Type B pancreatic cell (in vitro differentiated cells): Measurements from ENCODE around the gene SAMD4B. TPM values are rescaled to one million over a fixed set of nuclear protein-coding genes. Genes with fewer than 3 reads are reported as not detected.
A peak's percentile ranks its signal among the peaks of the same experiment; 100 is the strongest.

Source experiments
- DNase-seq: peaks from one replicate; pipeline ENCODE4 v3.0.0; 2021; ENCODE audit warnings: mixed read lengths; ENCODE audit not compliant: unreplicated experiment; ENCODE audit errors: extremely low spot score
- H3K27ac Mint-ChIP-seq: 2 replicates; pipeline ENCODE4 v1.8.0; 2021; ENCODE audit warnings: mild to moderate bottlenecking, mixed read lengths
- H3K27me3 Mint-ChIP-seq: 2 replicates; pipeline ENCODE4 v1.8.0; 2021; ENCODE audit warnings: mixed read lengths
- H3K36me3 Mint-ChIP-seq: 2 replicates; pipeline ENCODE4 v1.8.0; 2021; ENCODE audit warnings: mixed read lengths
- H3K4me1 Mint-ChIP-seq: one replicate; pipeline ENCODE4 v1.8.0; 2021; ENCODE audit warnings: mixed read lengths; ENCODE audit not compliant: unreplicated experiment
- H3K4me3 Mint-ChIP-seq: 2 replicates; pipeline ENCODE4 v1.8.0; 2021; ENCODE audit warnings: mild to moderate bottlenecking, mixed read lengths
- H3K9me3 Mint-ChIP-seq: 2 replicates; pipeline ENCODE4 v1.8.0; 2021; ENCODE audit warnings: mixed read lengths
- CTCF ChIP-seq: fragments of 200-600 bp; sonication (generic); conservative IDR thresholded peaks from 2 replicates; pipeline ENCODE4 v1.5.0; 2021; ENCODE audit warnings: antibody characterized with exemption, mild to moderate bottlenecking
- total RNA-seq: library from RNA; stranded (reverse); gene quantifications from 2 replicates; pipeline ENCODE4 v1.2.1, GENCODE V29; 2021; ENCODE audit warnings: low replicate concordance

SAMD4B gene
- total RNA-seq, 1 donor from 2014 or later = 123 TPM

GRCh38 chr19:39425744-39426143, 83.5 kb downstream of the SAMD4B start:
- Mint-ChIP-seq H3K9me3 (no peaks in the 10 kb centered on the region), H3K27ac (no peak overlapping the region), H3K27me3 (no peaks in the 10 kb centered on the region), H3K4me1 (peaks cover 19% of the 10 kb centered on the region), H3K4me3 (no peak overlapping the region), H3K36me3 (peaks cover 7% of the 10 kb centered on the region)
- no peak for TF ChIP-seq CTCF
- DNase-seq = no peak

GRCh38 chr19:39426170-39426569, 83.9 kb downstream of the SAMD4B start:
- TF ChIP-seq CTCF = no peak
- Mint-ChIP-seq H3K36me3 (peaks cover 7% of the 10 kb centered on the region), H3K9me3 (no peaks in the 10 kb centered on the region), H3K4me3 (no peak overlapping the region), H3K27ac (no peak overlapping the region), H3K4me1 (peaks cover 20% of the 10 kb centered on the region), H3K27me3 (no peaks in the 10 kb centered on the region)
- DNase-seq = no peak

GRCh38 chr19:39427707-39428106, 85.5 kb downstream of the SAMD4B start:
- Mint-ChIP-seq H3K27me3 (no peaks in the 10 kb centered on the region), H3K36me3 (peaks cover 7% of the 10 kb centered on the region), H3K9me3 (no peaks in the 10 kb centered on the region), H3K27ac (no peak overlapping the region), H3K4me3 (no peak overlapping the region), H3K4me1 (peaks cover 20% of the 10 kb centered on the region)
- no peak for DNase-seq
- TF ChIP-seq CTCF = no peak

- no peak for TF ChIP-seq CTCF
- peak overlapping the region; percentile 70 for H3K27ac Mint-ChIP-seq
- peaks cover 13% of the 10 kb centered on the region for H3K36me3 Mint-ChIP-seq
- no peak for DNase-seq
- peaks cover 20% of the 10 kb centered on the region for H3K4me1 Mint-ChIP-seq
- no peaks in the 10 kb centered on the region for H3K9me3 Mint-ChIP-seq
- no peaks in the 10 kb centered on the region for H3K27me3 Mint-ChIP-seq
- H3K4me3 Mint-ChIP-seq = no peak overlapping the region
Measured at GRCh38 chr19:39428283-39429112, 86.3 kb downstream of the SAMD4B start.

GRCh38 chr19:39430675-39431593, 88.7 kb downstream of the SAMD4B start:
- no peak for DNase-seq
- no peak for TF ChIP-seq CTCF
- peaks cover 25% of the 10 kb centered on the region for H3K4me1 Mint-ChIP-seq

More at GRCh38 chr19:39430675-39431593, 88.7 kb downstream of the SAMD4B start:
- Mint-ChIP-seq H3K9me3 (no peaks in the 10 kb centered on the region), H3K4me3 (peak overlapping the region; percentile 22), H3K27ac (peak overlapping the region; percentile 71), H3K27me3 (peaks cover 3% of the 10 kb centered on the region), H3K36me3 (peaks cover 17% of the 10 kb centered on the region)
